ENCODE data around the gene SSBP4. TPM values are rescaled to one million over a fixed set of nuclear protein-coding genes. Genes with fewer than 3 reads are reported as not detected.
A peak's percentile ranks its signal among the peaks of the same experiment; 100 is the strongest.

Gene SSBP4
- polyA plus RNA-seq, 1 of the 3 experiments (the other 2 are of a cell fraction), result 24.9 TPM

GRCh38 chr19:18438331-18439024, 19.3 kb downstream of the SSBP4 start:
- ChIA-PET CTCF (interaction anchor here (0.6 to 3.9 kb wide), 7 partner anchors 10 to 582 kb away, joined by 3 to 30 read pairs (median 4); no protein-coding TSS in a partner anchor), POLR2A (interaction anchor here (0.5 kb wide), 1 partner anchor 13 kb away, joined by 3 read pairs; no protein-coding TSS in a partner anchor)
- TF ChIP-seq, protein P1, sequence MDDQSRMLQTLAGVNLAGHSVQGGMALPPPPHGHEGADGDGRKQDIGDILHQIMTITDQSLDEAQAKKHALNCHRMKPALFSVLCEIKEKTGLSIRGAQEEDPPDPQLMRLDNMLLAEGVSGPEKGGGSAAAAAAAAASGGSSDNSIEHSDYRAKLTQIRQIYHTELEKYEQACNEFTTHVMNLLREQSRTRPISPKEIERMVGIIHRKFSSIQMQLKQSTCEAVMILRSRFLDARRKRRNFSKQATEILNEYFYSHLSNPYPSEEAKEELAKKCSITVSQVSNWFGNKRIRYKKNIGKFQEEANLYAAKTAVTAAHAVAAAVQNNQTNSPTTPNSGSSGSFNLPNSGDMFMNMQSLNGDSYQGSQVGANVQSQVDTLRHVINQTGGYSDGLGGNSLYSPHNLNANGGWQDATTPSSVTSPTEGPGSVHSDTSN (IDR thresholded peaks at IDR 0.05), result no peak
- no peak for TF ChIP-seq EP300 (IDR thresholded peaks at IDR 0.05; ENCODE audit: borderline replicate concordance in 1 of 2, low read depth in 1 of 2, low read length in 1 of 2)
- Histone ChIP-seq H3K79me2 (ENCODE audit: insufficient read depth) (no peaks in the 10 kb centered on the region), H3K9me2 (no peaks in the 10 kb centered on the region), H3K4me3 (ENCODE audit: low read depth in 2 of 2, low read length in 1 of 2) (peak overlapping the region in 1 of 2 experiments; percentile 62; a peak in 2 of 4 replicates), H3F3A (replicated peaks; ENCODE audit: insufficient read depth) (peaks cover 22% of the 10 kb centered on the region), H2AFZ (ENCODE audit: low read depth) (no peak overlapping the region), H3K36me3 (replicated peaks in 1 of 2; ENCODE audit: control insufficient read depth in 1 of 2, insufficient read depth in 2 of 2, low read length in 1 of 2) (peaks cover 0 to 3% of the 10 kb centered on the region in 2 experiments), H3K4me2 (peak overlapping the region; percentile 87; the same call in 1 of the 2 replicates), H3K4me1 (ENCODE audit: control insufficient read depth in 1 of 2, insufficient read depth in 2 of 2, low read depth in 1 of 2, low read length in 1 of 2) (peaks cover 0 to 19% of the 10 kb centered on the region in 2 experiments; a peak in 2 of 4 replicates), H3K27me3 (ENCODE audit: insufficient read depth) (no peaks in the 10 kb centered on the region), H4K20me1 (ENCODE audit: insufficient read depth) (no peaks in the 10 kb centered on the region), H3K9ac (no peak overlapping the region), H3K9me3 (no peaks in the 10 kb centered on the region), H3K27ac (ENCODE audit: low read depth in 2 of 2, low read length in 1 of 2) (peak overlapping the region in 1 of 2 experiments; percentile 82; a peak in 2 of 4 replicates)
- DNase-seq, result no peak
- 80% methylated on average over 15 of the region's 24 CpGs for WGBS (ENCODE audit: low lambda C conversion rate)

DNA sequence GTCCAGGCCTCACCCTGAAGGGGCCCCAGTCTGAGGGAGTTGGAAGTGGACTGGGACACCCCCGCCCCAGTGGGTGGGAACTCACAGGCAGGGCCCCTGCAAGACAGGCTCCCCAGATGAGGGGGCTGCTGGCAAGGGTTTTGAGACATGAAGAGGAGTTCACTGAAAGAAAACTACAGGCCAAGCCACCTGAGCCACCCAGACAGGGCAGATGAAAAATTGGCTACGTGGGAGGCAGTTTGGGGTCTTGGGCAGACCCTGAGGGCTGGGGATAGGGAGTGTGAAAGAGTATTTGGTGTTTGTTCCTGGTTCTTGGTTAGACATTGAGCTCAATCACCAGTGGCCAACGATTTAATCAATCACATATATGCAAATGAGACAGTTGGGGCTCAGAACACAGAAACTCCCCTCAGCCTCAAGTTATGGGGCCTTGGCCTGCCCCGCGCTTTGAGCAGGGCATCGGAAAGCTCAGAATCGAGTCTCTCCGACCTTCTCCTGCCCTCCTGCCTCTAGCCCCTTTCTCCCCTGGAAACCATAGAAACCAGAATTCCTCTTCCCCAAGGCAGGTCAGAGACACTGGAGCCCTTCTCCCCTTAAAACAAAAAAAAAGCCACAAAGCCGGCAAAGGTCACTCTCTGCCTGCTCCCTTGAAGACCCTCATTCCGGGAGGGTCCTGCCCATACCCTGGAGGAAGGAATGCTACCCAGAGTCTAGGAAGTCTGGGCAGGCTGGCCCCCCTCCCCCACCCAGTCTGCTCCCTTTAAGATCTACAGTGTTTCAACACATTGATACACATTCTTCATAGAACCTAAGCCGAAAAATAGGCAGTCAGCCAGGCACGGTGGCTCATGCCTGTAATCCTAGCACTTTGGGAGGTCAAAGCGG, 20.1 kb downstream of the SSBP4 start:
- Histone ChIP-seq H2AFZ (ENCODE audit: low read depth) (no peak overlapping the region), H3K9ac (no peak overlapping the region), H3K27me3 (ENCODE audit: insufficient read depth) (no peaks in the 10 kb centered on the region), H3K79me2 (ENCODE audit: insufficient read depth) (no peaks in the 10 kb centered on the region), H3K4me1 (ENCODE audit: control insufficient read depth in 1 of 2, insufficient read depth in 2 of 2, low read depth in 1 of 2, low read length in 1 of 2) (peaks cover 0 to 16% of the 10 kb centered on the region in 2 experiments; a peak in 2 of 4 replicates), H3K4me2 (no peak overlapping the region), H3K36me3 (replicated peaks in 1 of 2; ENCODE audit: control insufficient read depth in 1 of 2, insufficient read depth in 2 of 2, low read length in 1 of 2) (peaks cover 0 to 10% of the 10 kb centered on the region in 2 experiments), H3F3A (replicated peaks; ENCODE audit: insufficient read depth) (peaks cover 21% of the 10 kb centered on the region), H3K9me3 (no peaks in the 10 kb centered on the region), H4K20me1 (ENCODE audit: insufficient read depth) (no peaks in the 10 kb centered on the region), H3K4me3 (ENCODE audit: low read depth in 2 of 2, low read length in 1 of 2) (no peak overlapping the region), H3K9me2 (no peaks in the 10 kb centered on the region), H3K27ac (ENCODE audit: low read depth in 2 of 2, low read length in 1 of 2) (no peak overlapping the region)
- ChIA-PET POLR2A (interaction anchor here (0.5 kb wide), 1 partner anchor 10 kb away, joined by 3 read pairs; no protein-coding TSS in a partner anchor), CTCF (interaction anchor here (0.9 to 3.9 kb wide), 6 partner anchors 9 to 151 kb away, joined by 3 to 30 read pairs (median 4); partner anchors contain the start of gene SSBP4)
- no peak for DNase-seq
- WGBS (ENCODE audit: low lambda C conversion rate), result 89% methylated on average over 13 of the region's 13 CpGs
- no peak for TF ChIP-seq FOXM1 (IDR thresholded peaks at IDR 0.05; ENCODE audit: low read depth)
- TF ChIP-seq RAD21 (IDR thresholded peaks at IDR 0.05; ENCODE audit: low read length), result no peak
- no peak for TF ChIP-seq GATA2 (CRISPR knock-in tag; IDR thresholded peaks at IDR 0.05)
- TF ChIP-seq, protein P1 (IDR thresholded peaks at IDR 0.05), result no peak
- TF ChIP-seq YY1 (IDR thresholded peaks at IDR 0.05; ENCODE audit: low read depth), result no peak
- TF ChIP-seq RFX5 (IDR thresholded peaks at IDR 0.05; ENCODE audit: low read length), result no peak
- TF ChIP-seq RXRA (IDR thresholded peaks at IDR 0.05; ENCODE audit: borderline replicate concordance, low read depth), result no peak
- TF ChIP-seq, protein P2, sequence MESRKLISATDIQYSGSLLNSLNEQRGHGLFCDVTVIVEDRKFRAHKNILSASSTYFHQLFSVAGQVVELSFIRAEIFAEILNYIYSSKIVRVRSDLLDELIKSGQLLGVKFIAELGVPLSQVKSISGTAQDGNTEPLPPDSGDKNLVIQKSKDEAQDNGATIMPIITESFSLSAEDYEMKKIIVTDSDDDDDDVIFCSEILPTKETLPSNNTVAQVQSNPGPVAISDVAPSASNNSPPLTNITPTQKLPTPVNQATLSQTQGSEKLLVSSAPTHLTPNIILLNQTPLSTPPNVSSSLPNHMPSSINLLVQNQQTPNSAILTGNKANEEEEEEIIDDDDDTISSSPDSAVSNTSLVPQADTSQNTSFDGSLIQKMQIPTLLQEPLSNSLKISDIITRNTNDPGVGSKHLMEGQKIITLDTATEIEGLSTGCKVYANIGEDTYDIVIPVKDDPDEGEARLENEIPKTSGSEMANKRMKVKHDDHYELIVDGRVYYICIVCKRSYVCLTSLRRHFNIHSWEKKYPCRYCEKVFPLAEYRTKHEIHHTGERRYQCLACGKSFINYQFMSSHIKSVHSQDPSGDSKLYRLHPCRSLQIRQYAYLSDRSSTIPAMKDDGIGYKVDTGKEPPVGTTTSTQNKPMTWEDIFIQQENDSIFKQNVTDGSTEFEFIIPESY (IDR thresholded peaks at IDR 0.05; ENCODE audit: borderline replicate concordance, low read depth), result no peak
- TF ChIP-seq CHD2 (IDR thresholded peaks at IDR 0.05; ENCODE audit: low read length, partially characterized antibody), result no peak
